ENCODE results near the gene SUPT7L.

- TF ChIP-seq TSHZ2 (CRISPR knock-in tag; IDR thresholded peaks at IDR 0.05) = no peak
- TF ChIP-seq RARB (CRISPR knock-in tag; IDR thresholded peaks at IDR 0.05) = no peak
- TF ChIP-seq ZFP3 (CRISPR knock-in tag; IDR thresholded peaks at IDR 0.05) = no peak
- no peak for TF ChIP-seq ARNTL (CRISPR knock-in tag; IDR thresholded peaks at IDR 0.05; ENCODE audit: borderline replicate concordance, low read depth)
- TF ChIP-seq CSDC2 (CRISPR knock-in tag; IDR thresholded peaks at IDR 0.05) = no peak
- TF ChIP-seq ESRRG (CRISPR knock-in tag; IDR thresholded peaks at IDR 0.05) = no peak
- no peak for TF ChIP-seq ZFP30 (CRISPR knock-in tag; IDR thresholded peaks at IDR 0.05)
- no peak for TF ChIP-seq ZC3H10 (CRISPR knock-in tag; IDR thresholded peaks at IDR 0.05)
Observed at GRCh38 chr2:27653397-27653796, 10.0 kb downstream of the SUPT7L start.

All from SK-N-SH treated with all-trans-retinoic acid at 6 μM for 48 hours (cell line).